COLO829 (cell line): ENCODE results near the gene CHD2.
"Not testable (repeated sequence)": the region's sequence is repeated elsewhere in the genome, so short reads cannot be mapped to it uniquely, and the experiment has no call there.

Source experiments
- DNase-seq: peaks from one replicate; pipeline ENCODE4 v3.0.0; 2012; ENCODE audit warnings: low spot score

Gene CHD2

DNA sequence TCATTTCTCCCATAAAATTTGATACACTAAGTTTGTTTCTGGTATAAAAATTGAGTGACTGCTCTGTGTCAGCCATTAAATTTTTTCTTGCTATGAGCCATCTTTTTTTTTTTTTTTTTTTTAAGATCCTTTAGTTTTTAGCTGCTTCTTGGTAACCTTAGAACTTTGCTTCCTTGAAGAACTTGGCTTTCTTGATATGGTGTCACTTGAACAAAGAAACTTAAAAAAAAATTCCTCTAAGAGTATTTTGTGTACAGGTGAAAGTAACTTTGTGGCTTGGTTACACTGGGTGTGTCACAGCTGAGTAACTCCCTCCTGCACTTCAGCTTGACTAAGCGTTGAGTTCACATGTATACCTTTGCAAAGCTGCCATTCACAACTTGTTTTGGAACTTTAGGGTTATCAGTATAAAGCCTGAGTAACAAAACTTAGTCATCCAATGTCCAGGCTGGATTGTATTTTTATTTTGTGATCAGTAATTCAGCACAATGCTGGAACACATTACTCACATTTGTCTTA is 6.5 kb downstream of the CHD2 start:
- no peak for DNase-seq

DNA sequence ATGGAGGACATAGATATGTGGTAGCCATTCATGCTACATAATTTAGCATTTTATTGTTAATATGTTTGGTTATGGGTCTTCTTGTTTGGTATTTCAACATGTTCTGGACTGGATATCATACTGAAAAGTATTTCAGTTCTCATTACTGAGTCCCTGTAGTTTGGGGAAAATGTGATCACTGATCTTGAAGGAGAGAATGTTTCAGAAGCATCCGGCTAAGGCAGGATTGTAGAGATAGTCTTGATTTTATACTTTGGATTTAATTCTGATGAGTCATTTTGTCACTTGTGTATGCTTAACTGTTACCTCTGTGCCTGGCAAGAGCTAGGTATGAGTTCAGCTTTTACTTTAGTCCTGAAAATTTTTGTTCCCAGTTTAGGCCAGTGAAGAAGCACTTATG is 7.1 kb downstream of the CHD2 start:
- no peak for DNase-seq

DNA sequence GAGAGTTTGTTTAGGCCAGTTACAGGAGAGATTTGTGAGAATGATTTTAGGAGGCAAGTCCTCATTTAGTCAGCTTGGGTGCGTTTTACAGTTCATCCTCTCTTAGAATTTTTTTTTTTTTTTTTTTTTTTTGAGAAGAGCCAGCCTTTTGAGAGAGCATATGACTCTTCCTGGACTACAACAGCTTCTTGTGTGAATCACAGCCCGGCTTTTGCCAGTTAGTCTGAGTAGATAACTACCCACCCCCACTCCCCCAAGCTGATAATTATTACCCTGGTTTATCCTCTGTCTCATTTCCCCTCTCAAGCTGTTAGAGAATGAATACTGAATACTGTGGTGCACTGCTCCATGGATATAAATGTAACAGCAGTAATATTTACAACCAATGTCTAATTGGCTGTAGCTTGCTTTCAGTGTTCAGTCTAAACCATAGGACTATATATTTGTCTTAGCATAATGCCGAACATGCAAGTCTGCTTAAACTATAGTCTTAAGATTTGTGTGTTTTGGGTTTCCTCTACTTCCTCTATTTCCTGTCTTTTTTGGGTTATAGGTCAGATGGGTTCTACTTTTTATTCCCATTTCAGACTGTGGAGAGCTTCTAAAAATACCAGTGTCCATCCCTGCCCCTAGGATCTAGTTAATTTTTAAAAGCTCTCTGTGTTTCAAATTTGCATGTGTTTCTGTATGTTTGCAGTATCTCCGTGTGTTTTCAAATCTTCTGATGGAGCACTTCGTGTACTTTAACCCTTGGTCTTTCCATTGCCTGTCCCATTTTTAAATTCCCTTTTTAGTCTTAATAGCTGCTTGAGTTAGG is 8.0 kb downstream of the CHD2 start:
- peak; percentile 94 for DNase-seq

DNA sequence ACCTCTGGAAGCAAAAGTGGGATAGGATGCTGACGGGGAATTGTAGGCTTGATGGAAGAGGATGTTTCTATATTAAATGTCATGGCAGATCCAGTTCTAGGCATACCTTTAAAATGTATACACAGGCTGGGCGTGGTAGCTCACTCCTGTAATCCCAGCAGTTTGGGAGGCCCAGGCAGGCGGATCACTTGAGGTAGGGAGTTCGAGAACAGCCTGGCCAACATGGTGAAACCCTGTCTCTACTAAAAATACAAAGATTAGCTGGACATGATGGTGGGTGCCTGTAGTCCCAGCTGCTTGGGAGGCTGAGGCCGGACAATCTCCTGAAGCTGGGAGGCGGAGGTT is 8.6 kb downstream of the CHD2 start:
- DNase-seq, result no peak

DNA sequence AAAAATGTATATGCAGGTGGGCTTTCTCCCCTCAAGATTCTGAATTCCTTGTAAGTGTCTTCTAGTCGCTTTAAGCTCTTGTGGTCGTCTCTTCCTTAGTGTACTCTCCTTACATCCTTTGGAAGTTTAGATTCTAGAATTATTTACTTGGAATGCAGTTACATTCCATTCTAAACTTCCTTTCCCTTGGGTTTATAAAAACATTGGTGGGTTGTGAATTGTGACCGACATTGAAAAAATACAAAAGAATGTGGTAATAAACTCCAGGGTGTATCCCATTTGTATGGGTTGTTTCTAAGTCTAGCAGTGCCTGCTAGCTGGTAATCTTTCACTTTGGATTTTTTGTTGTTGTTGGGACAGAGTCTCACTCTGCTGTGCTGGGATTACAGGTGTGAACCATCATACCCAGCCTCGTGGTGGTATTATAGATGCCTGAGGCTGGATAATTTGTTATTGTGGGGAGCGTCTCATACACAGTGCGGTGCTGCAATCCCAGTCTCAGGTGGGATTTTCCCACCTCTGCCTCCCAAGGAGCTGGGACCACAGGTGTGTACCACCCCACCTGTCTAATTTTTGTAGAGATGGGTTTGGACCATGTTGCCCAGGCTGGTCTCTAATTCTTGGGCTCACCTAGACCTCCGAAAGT is 9.1 kb downstream of the CHD2 start:
- no peak for DNase-seq

DNA sequence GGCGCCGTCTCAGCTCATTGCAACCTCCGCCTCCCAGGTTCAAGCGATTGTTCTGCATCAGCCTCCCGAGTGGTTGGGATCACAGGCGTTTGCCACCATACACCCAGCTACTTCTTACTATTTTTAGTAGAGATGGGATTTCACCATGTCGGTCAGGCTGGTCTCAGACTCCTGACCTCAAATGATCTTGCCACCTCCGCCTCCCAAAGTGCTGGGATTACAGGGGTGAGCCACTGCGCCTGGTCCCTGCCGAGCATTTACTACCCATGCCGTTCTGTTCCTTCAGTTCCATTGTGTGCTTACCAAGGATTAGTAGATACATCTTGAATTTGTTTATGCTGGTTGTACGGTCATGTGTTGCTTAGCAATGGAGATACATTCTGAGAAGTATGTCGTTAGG is 10.3 kb downstream of the CHD2 start:
- no peak for DNase-seq

DNA sequence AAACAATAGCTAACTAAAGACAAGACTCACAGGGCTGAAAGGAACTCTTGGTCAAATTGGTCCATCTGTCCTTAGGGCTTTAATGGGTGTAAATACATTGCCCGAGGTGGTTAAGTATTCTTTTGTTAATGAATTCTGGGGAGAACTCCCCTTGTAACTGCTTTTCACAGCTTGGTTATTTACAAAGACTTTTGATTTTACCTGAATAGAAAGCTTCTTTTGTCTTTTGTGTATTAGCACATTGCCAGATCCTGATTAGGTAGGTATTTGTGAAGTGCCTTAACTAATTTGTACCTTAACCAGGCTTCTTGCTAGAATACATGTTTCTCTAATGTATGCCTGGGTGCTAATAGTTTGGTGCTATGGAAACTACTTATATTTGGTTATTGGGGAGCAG is 14.0 kb downstream of the CHD2 start:
- DNase-seq, result no peak

DNA sequence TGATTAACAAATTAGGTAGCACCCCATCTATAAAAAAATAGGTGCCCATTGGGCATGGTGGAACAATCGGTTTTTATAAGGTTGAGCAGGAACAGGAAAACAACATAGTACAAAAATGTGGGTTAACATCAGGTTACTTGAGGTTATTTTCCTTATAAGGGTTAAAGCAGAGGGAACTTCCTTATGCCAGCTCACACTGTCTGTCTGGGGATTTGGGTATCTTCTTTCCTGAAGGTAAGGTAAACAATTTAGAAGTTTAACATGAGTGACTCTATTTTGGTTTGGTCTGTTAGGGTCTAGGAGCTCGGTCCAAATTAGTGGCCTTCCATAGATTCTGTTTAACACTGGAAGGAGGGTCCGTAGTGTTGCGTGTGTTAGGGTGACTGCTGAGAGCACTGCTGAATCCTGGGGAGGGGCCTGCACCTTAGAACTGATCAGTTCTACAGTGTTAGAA is 14.7 kb downstream of the CHD2 start:
- no peak for DNase-seq

DNA sequence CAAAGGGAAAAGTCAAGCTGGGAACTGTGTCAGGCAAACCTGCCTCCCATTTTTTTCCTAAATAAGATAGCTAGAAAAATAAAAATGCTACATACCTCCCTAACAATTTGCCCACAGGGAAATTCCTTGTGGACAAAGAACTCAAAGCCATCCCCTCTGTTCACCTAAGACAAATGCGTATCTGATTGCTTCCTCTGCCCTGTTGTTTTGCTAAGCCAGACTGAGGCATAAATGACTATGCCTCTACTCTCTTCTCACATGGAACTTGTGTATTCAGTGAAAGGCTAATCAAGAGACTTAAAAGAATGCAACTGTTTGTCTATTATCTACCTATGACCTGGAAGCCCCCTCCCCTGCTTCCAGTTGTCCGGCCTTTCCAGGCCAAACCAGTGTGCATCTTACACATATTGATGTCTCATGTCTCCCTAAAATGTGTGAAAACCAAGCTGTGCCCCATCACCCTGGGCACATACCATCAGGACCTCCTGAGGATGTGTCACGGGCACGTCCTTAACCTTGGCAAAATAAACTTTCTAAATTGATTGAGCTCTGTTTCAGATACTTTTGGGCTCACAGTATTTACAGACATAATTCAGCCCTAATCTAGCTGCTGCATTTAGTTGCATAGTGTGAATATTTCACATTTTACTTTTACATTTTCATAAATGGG is 15.8 kb downstream of the CHD2 start:
- no peak for DNase-seq

DNA sequence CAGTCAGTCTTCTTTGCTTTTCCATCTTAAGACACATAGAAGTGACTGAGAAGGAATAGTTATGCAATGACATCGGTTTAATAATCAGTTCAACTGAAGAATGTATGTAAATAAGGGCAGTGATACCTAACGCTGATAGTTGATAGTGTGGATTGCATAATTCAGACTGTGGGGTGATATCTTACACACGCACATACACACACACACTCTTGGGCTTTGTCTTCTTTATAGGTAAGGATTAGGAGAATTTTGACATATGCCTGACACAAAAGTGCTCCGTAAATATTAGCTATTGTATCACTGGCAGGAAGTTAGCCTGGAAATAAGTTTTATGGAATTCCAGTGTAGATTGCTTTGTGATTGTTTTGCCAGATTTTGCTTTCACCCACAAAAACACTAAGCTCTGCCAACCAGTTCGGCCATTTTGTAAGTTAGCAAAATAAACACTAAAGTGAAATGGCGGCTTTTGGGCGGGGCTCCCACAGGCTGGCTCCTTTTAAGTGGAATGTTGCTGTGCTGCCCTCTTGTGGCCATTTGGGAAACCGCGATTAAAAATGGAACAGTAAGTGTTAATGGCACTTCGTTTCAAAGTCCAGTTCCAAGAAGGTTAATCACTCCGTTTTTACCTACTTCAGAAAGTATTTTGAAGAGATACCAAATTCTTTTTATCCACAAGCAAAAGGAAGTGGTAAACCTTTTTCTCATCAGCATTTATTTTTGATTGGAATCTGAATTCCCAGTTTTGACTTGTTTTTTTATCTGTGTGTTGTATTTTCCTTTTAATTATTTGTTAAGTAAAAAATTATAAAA is 17.7 kb downstream of the CHD2 start:
- DNase-seq, result peak; percentile 95

DNA sequence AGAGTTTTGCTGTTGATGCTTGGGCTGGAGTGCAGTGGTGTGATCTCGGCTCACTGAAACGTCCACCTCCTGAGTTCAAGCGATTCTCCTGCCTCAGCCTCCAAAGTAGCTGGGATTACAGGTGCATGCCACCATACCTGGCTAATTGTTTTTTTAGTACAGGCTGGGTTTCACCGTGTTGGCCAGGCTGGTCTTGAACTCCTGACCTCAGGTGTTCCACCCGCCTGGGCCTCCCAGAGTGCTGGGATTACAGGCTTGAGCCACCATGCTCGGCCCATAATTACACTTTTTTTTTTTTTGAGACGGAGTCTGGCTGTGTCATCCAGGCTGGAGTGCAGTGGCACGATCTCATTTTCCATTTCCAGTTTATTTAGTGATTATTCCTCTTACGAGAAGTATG is 18.8 kb downstream of the CHD2 start:
- not testable (repeated sequence) for DNase-seq

DNA sequence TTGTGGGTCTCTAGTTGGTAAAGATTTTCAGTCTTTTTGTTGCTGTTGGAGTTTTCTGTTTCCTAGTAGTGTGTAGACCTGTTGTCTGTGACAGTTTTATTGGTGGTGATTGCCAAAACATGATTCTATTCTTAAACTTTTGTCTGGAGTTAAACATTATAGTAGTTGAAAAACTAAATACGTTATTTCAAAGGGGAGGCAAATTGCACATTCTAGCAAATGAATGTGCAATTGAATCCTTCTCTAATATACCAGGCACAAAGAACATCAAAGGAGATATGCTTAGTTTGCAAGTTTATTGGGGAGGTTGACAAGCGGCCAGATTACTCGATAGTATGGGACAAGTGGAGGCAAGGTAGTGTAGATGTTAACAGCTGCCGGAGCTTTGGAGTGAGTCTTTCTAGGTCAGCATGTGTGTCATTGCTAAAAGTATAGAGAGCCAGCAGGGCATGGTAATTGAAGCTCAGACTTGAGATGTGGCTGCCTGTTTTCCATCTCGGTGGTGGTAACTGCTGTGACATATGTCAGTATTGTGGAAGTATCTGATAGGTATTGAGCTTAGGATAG is 20.6 kb downstream of the CHD2 start:
- no peak for DNase-seq

DNA sequence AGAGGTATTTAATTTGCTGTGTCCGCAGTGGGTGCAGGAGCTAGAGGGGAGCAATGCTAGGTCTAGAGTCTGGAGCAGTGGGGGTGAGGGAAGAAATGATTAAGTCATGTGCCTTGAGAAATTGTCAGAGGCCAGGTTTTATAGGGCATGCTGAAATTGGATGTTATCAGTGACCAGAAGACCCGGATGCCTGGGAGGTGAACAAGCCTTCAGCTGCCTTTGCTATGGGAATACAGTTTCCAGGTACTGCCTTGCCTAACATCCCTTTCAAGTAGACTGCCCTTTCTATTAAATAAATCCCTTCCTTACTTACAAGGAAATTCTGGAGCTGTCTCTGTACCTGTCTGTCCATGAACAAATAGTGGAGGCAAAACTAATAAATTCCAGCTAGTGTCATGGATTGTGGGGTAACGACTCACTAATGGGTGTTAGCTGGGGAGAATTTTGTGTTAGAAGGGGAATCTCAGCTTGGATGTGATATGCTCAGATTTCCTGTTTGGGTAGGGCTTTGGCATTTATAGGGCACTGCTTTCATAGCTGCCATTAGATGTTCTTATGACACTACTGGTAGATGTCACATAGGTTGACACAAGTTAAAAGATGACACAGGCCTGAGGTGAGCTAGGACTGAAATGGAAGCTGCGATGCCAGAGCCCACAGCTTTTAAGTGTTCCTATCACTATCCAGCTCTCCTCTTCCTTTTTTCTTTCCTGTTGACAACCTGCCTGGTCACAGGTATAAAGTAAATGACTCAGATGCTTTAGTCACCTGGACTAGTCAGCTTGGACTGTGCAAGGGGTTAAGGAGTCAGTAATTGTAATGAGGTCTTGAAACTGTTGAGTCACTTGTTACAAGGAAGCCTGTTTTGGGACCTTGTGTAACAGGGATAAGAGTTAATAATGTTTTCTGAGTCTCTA is 21.3 kb downstream of the CHD2 start:
- no peak for DNase-seq

DNA sequence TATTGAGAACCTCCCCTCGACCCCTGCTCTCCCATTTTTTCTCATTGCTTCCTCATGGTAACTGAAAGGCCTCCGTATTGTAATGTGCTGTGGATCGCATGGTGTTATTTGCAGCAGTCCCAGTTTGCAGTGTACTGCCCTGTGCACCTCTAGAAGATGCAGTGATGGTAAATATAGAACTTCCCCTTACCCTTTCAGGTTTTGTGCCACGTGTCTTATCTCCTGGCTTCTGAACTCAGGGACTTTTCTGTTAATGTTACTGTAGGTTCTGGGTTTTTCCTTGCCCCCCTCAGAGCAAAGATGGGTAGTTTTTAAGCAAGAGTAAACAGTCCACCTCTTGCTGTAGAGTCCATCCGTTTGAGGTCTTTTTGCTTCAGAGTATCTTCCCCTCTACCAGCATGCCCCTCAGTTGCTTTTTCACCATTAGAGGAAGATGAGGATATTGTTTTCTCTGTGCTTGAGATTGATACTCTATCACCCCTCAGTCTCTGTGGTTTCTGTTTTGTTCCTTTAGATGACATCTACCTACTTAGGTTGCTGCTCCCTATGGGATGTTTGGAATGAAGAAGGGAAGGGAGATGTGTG is 22.4 kb downstream of the CHD2 start:
- no peak for DNase-seq

DNA sequence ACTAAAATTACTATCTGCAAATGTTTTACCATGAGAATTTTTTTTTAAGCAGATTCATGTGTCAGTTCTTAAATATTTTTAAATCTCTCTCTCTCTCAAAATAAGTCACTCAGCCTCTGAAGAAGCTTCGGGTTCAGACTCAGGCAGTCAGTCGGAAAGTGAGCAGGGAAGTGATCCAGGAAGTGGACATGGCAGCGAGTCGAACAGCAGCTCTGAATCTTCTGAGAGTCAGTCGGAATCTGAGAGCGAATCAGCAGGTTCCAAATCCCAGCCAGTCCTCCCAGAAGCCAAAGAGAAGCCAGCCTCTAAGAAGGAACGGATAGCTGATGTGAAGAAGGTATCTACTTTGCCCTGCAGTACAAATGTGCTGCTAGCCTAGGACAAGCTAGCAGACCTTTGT is 24.1 kb downstream of the CHD2 start:
- no peak for DNase-seq

DNA sequence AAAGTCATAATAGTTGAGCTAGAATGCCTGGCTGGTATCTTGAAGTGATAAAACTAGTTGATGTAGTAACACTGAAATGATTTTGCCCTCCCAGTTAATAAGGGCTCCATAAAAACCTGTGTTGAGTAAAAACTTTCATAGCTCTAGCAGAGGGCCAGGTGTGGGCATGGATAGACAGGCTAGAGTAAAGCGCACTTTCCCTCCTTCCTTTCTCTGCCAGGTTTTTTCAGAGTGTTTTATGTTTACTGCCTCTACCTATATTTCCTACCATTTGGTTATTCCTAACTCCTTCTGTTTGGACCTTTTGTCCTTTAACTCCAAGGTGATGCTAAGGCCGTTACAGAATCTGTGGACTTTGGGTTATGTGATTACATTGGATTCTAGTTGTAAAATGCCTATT is 25.3 kb downstream of the CHD2 start:
- no peak for DNase-seq

DNA sequence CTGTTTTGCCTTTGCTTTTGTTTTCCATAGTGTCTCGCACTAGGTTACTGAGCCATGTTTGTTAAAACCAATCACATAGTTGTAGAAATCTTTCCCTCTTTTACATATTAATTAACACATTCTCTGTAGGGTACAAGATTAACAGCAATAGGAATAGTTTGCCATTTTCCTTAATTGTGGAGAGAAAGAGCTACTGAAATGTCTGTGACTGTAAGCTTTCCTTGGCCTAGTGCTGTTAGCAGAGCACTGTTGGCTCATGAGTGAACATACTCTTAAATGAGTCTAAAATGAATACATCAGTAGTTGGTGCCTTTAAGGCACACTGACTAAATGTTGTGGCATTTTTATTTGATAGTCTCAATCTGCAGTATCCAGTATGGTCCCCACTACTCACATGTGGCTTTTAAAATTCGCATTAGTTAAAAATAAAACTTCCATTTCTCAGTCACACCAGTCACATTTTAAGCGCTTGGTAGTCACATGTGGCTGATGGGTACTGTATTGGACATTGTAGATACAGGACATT is 28.2 kb downstream of the CHD2 start:
- no peak for DNase-seq

DNA sequence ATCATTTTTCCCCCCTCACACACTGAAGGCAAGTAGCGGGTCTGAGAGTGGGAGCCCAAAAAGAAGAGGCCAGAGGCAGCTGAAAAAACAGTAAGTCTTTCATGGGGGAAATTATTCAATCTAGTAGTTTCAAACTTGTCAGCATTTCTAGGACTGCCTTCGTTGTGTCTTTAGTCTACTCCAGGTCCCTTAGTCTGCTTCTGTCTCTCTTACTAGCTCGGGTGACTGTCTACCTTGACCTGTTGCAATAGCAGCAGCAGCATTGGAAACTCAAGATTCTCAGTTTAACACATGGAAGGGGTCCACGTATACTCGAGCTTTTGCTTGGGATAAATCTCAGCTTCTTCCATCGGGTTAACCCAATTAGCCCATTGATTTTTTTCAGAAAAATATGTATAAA is 28.9 kb downstream of the CHD2 start:
- no peak for DNase-seq

DNA sequence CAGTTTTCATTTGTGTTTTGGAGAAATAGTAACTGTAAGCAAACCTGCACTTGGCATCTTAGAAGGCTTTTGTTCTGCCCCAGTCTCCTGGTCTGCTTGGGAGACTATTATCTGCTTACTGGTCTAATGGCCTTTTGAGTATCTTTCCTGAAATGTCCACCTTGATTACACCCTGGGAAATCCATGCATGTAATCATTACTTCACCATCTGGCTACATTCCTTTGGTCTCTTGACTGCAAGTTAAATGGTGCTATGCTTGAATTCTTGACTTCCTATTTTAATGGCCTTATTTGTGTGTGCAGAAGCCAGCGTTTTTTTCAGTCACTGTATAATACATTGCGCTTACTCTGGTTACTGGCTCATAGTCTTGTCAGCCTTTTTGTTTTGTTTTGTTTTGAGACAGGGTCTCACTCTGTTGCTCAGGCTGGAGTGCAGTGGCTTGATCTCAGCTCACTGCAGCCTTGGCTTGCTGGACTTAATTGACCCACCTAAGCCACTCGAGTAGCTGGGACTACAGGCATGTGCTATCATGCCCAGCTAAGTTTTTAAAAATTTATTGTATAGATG is 30.0 kb downstream of the CHD2 start:
- no peak for DNase-seq

DNA sequence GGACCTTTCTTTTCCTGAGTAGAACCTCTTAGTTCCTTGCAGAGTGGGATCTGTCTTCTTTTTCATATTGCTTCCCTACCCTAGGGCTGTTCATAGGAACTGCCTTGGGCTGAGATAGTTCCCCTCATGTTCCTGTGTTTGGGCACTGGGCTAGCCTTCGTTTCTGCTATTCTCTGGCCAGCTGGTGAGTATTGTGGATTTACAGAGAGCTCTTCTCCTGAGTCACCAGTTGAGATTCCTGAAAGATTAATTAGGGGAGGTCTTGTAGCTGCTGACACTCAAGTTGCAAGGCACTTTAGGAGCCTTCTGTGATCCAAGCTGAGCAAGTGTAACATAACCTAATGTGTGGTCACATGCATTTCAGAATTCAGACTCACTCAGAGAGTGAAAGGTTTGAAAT is 30.7 kb downstream of the CHD2 start:
- no peak for DNase-seq
